GM18526 (cell line): ENCODE measurements around the gene TRIM48.
"Not testable (repeated sequence)": the region's sequence is repeated elsewhere in the genome, so short reads cannot be mapped to it uniquely, and the experiment has no call there.

Experiments
- POLR2A ChIP-seq: IDR thresholded peaks from 3 replicates; pipeline ENCODE4 v1.6.1; 2011; ENCODE audit not compliant: insufficient read length; ENCODE audit errors: extremely low read depth

TRIM48 gene, protein sequence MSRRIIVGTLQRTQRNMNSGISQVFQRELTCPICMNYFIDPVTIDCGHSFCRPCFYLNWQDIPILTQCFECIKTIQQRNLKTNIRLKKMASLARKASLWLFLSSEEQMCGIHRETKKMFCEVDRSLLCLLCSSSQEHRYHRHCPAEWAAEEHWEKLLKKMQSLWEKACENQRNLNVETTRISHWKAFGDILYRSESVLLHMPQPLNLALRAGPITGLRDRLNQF

DNA sequence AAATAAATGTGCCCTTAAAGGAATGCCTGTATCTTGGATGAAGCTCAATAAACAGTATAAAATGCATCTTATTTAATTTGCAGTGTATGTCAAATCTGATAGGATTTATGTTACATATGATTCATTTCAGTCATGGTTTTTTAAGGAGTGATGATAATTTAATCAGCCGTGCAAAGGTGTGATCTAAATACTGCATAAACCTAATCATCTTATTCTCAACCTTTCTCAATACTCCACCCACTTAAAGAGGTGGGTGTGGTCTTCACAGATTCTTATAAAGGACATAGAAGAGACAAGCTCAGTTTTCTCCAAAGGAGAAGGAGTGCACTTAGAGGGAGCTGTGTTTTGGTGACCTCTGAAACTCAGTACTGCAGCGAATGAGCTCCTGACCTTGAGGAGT lies at the start of gene TRIM48:
TSS of gene TRIM48 (plus strand) at position 301 of the 400 bp plus-strand sequence. CDS start 113 bp downstream, outside the sequence.
- TF ChIP-seq POLR2A: not testable (repeated sequence)

DNA sequence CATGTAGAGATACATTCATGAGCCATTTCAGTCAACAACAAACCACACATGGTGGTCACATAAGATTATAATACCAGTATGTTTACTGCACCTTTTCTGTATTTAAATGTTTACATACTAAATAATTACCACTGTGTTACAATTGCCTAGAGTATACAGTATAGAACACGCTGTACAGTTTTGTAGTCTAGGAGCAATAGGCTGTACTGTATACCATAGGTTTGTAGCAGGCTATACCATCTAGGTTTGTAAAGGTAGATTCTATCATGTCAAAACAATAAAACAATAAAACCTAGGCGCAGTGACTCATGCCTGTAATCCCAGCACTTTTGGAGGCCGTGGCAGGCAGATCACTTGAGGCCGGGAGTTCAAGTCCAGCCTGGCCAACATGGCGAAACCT lies 1.1 kb downstream of the TRIM48 start:
- TF ChIP-seq POLR2A: no peak
